ENCODE data around the gene TAS1R2.

DNA sequence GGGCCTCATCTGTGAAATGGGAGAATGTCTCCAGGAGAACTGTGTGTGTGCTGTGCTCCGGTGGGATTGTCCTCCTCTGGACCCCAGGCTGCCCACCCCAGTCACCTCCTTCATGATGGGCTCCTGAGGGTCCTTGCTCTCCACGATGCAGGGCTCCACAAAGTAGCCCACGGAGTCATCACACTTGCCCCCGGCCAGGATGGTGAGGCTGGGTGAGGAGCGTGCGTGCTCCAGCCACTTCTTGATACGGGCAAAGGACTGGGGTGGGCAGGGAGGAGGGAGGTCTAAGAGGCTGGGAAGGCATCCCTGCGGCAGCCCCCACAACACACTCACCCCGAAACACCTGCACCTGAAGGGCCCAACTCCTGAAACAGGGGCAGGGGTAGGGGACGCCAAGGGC is 16.8 kb upstream of the TAS1R2 start:
- no peak for TF ChIP-seq POLR2AphosphoS5 (IDR thresholded peaks at IDR 0.05; ENCODE audit: borderline replicate concordance, low read depth, low read length)
- TF ChIP-seq EZH2 (IDR thresholded peaks at IDR 0.05) = no peak

All from SK-N-MC (cell line).